HG02763 (cell line): Measurements from ENCODE around the gene TMEM260.
"Not testable (repeated sequence)": the region's sequence is repeated elsewhere in the genome, so short reads cannot be mapped to it uniquely, and the experiment has no call there.

Experiments used
- ATAC-seq: cut with Tn5 transposase; IDR thresholded peaks from one replicate; pipeline ENCODE4 v1.9.1; 2021; ENCODE audit warnings: mild to moderate bottlenecking, moderate library complexity; ENCODE audit not compliant: unreplicated experiment

The TMEM260 gene

GRCh38 chr14:56666716-56667115 lies 87.1 kb downstream of the TMEM260 start:
- no peak for ATAC-seq

- not testable (repeated sequence) for ATAC-seq
Measured at GRCh38 chr14:56667290-56667689, 87.7 kb downstream of the TMEM260 start.

GRCh38 chr14:56676042-56676441 lies 96.4 kb downstream of the TMEM260 start:
- ATAC-seq, result no peak

- no peak for ATAC-seq
Measured at GRCh38 chr14:56678838-56679237, 99.2 kb downstream of the TMEM260 start.

- no peak for ATAC-seq
Measured at GRCh38 chr14:56686416-56686815, 106.8 kb downstream of the TMEM260 start.

GRCh38 chr14:56687123-56687522 lies 107.5 kb downstream of the TMEM260 start:
- ATAC-seq, result no peak

- ATAC-seq, result no peak
Measured at GRCh38 chr14:56694609-56695008, 115.0 kb downstream of the TMEM260 start.

- not testable (repeated sequence) for ATAC-seq
Measured at GRCh38 chr14:56695216-56695615, 115.6 kb downstream of the TMEM260 start.
